ENCODE results near the gene RND2.

RND2 gene

DNA sequence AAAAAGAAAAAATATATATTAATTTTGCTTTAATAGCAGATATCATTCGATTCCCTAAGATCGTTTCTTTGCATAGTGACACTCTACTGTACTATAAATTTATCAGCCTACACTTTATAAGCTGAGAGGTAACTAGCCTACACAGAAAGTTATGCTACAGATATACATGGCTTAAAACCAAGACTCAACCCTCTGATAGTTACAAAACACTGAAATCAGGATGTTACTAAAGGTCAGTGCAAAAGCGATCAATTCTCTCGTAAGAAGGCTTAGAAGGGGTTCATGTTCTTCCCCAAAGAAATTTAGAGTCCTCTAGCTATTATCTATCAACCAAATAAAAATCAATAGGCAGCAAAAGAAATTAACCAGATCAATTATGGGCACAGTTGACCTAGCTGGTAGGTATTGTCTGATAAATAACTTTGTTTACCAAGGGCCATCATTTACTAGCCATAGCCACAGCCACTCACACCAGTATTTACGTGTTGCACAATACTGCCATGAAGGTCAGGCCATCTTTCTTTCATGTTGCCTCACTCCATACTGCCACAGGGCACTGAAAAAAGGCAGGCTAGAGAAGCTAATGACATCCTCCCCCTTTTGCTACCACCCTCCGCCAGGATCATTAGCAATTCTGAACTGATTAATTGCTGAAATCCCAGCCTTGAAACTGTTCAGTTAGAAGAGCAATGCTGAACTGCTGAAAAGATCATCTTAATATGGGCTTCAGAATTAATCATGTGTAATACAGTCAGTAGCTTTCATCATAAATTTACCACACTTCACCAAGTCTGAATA is 43.7 kb downstream of the RND2 start:
- POLR2A ChIA-PET: interaction anchor here (1.0 to 1.3 kb wide), 2 partner anchors 247 to 299 kb away, joined by 3 read pairs; no protein-coding TSS in a partner anchor
- no peak for DNase-seq (ENCODE audit: extremely low spot score)
- no peak for TF ChIP-seq FOXM1 (IDR thresholded peaks at IDR 0.05; ENCODE audit: borderline replicate concordance)
- TF ChIP-seq FOXK2 (IDR thresholded peaks at IDR 0.05): no peak
- CTCF ChIA-PET: interaction anchor here (0.6 kb wide), 1 partner anchor 21 kb away, joined by 4 read pairs; no protein-coding TSS in a partner anchor

DNA sequence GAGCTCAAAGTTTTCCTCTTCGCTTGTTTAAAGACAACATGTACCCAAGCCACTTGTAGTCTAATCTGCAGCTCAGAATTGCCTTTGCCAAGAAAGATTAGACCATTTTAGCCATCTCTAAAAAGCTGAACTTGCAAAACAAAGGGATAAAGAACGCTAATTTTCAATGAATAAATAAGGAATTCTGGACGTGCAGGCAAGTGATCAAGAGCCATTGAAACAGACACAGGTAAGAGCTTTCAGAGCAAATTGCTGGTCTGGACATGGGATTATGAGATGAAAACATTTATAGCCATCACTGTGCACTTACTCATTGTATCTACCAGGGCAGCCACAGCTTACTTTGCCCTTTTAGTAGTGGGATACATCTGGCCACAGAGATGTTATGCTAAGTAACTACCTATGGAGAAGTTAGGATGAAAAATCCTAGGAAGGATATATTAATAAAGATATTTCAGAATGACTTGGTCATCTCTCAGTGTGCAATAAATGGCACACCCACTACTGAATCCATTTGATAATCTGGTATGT is 44.4 kb downstream of the RND2 start:
- ChIA-PET CTCF (no interaction called here), POLR2A (interaction anchor here (1.0 to 1.3 kb wide), 2 partner anchors 246 to 298 kb away, joined by 3 read pairs; no protein-coding TSS in a partner anchor)
- DNase-seq (ENCODE audit: extremely low spot score): no peak
- TF ChIP-seq SP1 (IDR thresholded peaks at IDR 0.05) (no peak), FOXK2 (IDR thresholded peaks at IDR 0.05) (no peak), FOXM1 (IDR thresholded peaks at IDR 0.05; ENCODE audit: borderline replicate concordance) (no peak)

DNA sequence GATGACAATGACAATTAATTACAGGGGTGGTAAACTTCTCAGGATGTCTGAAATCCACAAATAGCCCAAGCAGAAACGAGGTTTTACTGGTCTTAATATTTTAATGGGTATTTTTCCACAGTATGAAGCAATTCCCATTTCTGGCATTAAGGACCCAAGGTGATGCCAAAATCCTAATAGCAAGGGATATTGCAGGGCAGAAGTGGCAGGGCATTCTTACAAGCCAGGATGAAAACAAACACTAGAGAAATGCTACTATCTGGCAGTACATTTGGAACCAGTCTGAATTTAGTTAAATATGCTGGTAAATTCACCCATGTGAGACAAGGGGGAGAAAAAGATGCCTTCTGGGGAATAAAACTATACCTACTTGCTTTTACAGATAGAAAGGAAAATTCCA is 45.2 kb downstream of the RND2 start:
- TF ChIP-seq L3MBTL2 (conservative IDR thresholded peaks at IDR 0.05) (no peak), NFRKB (IDR thresholded peaks at IDR 0.05) (no peak), SP1 (IDR thresholded peaks at IDR 0.05) (no peak)
- ChIA-PET POLR2A (no interaction called here), CTCF (no interaction called here)

DNA sequence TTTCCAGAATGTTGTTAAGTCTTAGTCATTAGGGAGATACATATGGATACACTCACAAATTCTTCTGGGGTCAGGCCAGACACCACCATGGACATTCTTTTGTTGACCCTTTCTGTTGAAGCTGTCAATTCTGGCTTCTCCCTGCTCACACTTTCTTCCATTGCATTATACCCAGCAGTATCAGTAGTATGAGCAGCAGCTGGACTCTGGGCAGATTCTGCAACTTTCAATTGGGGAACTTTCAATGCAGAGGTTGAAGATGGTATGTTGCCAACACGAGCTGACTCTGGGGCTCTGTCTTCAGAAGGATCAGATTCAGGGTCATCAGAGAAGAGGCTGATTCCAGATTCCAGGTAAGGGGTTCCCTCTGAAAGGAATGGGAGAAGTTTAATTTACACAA is 45.8 kb downstream of the RND2 start:
- DNase-seq (ENCODE audit: extremely low spot score): no peak
- TF ChIP-seq LEF1 (IDR thresholded peaks at IDR 0.05; ENCODE audit: borderline replicate concordance) (no peak), HDGF (IDR thresholded peaks at IDR 0.05; ENCODE audit: borderline replicate concordance) (no peak)
- CTCF ChIA-PET: no interaction called here
- POLR2A ChIA-PET: no interaction called here

More for the DNA sequence above, 45.2 kb downstream of the RND2 start:
- no peak for DNase-seq (ENCODE audit: extremely low spot score)

DNA sequence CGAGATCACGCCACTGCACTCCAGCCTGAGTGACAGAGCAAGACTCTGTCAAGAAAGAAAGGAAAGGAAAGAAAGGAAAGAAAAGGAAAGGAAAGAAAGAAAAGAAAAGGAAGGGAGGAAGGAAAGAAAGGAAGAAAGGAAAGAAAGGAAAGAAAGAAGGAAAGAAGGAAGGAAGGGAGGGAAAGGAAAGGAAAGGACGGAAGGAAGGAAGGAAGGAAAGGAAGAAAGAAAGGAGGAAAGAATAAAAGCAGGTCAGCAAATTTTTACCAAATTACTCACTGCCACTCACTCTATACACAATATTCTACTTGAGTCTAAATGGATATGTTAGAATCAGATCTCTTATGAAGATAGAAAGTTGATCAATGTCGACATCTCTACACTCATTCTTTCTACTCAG is 49.8 kb downstream of the RND2 start:
- DNase-seq (ENCODE audit: extremely low spot score): no peak
- POLR2A ChIA-PET: no interaction called here
- CTCF ChIA-PET: interaction anchor here (0.9 to 1.1 kb wide), 2 partner anchors 27 to 77 kb away, joined by 4 read pairs; partner anchors contain the start of gene RPL27
- TF ChIP-seq NFRKB (IDR thresholded peaks at IDR 0.05): no peak
- TF ChIP-seq, protein P1, sequence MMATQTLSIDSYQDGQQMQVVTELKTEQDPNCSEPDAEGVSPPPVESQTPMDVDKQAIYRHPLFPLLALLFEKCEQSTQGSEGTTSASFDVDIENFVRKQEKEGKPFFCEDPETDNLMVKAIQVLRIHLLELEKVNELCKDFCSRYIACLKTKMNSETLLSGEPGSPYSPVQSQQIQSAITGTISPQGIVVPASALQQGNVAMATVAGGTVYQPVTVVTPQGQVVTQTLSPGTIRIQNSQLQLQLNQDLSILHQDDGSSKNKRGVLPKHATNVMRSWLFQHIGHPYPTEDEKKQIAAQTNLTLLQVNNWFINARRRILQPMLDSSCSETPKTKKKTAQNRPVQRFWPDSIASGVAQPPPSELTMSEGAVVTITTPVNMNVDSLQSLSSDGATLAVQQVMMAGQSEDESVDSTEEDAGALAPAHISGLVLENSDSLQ (IDR thresholded peaks at IDR 0.05): no peak

DNA sequence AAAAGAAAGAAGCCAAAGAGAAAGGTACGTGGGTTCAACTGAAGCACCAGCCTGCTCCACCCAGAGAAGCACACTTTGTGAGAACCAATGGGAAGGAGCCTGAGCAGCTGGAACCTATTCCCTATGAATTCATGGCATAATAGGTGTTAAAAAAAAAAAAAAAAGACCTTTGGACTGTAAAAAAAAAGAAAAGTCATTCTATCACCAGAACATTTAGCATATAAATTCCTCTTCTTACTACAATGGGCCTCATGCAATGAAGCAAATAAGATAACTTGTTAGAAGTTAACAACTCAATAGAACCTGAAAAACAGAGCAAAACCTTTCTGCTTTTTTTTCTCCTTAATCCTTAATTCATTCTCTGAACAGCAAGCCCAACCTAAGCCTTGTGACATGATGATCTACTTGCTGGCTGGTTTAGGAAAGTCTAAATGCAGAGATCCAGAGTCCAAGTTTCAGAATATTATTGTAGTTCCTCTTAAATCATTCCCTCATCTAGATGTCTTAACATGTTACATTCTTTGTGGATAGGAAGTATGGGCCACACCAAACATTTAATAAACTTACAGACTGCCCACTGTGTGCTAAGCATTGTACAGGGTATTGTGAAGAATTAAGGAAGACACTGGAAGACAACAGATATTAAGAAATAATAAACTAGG is 54.7 kb downstream of the RND2 start:
- ChIA-PET CTCF (no interaction called here), POLR2A (no interaction called here)
- TF ChIP-seq HDGF (IDR thresholded peaks at IDR 0.05; ENCODE audit: borderline replicate concordance) (no peak), ARNT (IDR thresholded peaks at IDR 0.05) (no peak), L3MBTL2 (conservative IDR thresholded peaks at IDR 0.05) (no peak), FOXK2 (IDR thresholded peaks at IDR 0.05) (no peak), SUZ12 (IDR thresholded peaks at IDR 0.05) (no peak), NFRKB (IDR thresholded peaks at IDR 0.05) (no peak), ELF4 (IDR thresholded peaks at IDR 0.05) (no peak), TARDBP (IDR thresholded peaks at IDR 0.05) (no peak), FOXM1 (IDR thresholded peaks at IDR 0.05; ENCODE audit: borderline replicate concordance) (no peak), ZNF384 (IDR thresholded peaks at IDR 0.05) (no peak), FOXA1 (IDR thresholded peaks at IDR 0.05) (no peak), SP1 (IDR thresholded peaks at IDR 0.05) (no peak), BHLHE40 (IDR thresholded peaks at IDR 0.05; ENCODE audit: borderline replicate concordance) (no peak), LEF1 (IDR thresholded peaks at IDR 0.05; ENCODE audit: borderline replicate concordance) (no peak), CTBP1 (IDR thresholded peaks at IDR 0.05; ENCODE audit: borderline replicate concordance) (no peak)
- TF ChIP-seq, protein P1 (IDR thresholded peaks at IDR 0.05): no peak
- DNase-seq (ENCODE audit: extremely low spot score): no peak

Data from HEK293T (cell line).